Ovary (tissue), 9 donors: ENCODE data around the gene TTC32. TPM values are rescaled to one million over a fixed set of nuclear protein-coding genes. Genes with fewer than 3 reads are reported as not detected.
"Not testable (repeated sequence)": the region's sequence is repeated elsewhere in the genome, so short reads cannot be mapped to it uniquely, and the experiment has no call there.

Experiments used
- DNase-seq, 5 donors: peaks; one replicate each; pipeline ENCODE4 v3.0.0-alpha.2; 2019 to 2020
- H3K27ac ChIP-seq, 2 donors: fragments of 200-600 bp; one replicate each; pipeline versions ENCODE4 v1.5.1 to v1.8.0; 2019 to 2022
- H3K27me3 ChIP-seq: fragments of 200-600 bp; one replicate; pipeline ENCODE4 v1.8.0; 2022
- H3K36me3 ChIP-seq: fragments of 200-600 bp; sonication (generic); one replicate; pipeline ENCODE4 v1.5.1; 2019
- H3K4me1 ChIP-seq: one replicate; pipeline ENCODE4 v1.8.1; 2013; ENCODE audit warnings: mild to moderate bottlenecking, moderate library complexity; ENCODE audit not compliant: insufficient read depth
- H3K4me3 ChIP-seq: fragments of 200-600 bp; sonication (generic); one replicate; pipeline ENCODE4 v1.5.1; 2017
- H3K9me3 ChIP-seq, 2 donors: fragments of 200-600 bp in 1 of 2; sonication (generic) in 1 of 2; one replicate each; pipeline versions ENCODE4 v1.5.1 to v1.8.1; 2013 to 2019; ENCODE audit warnings: mild to moderate bottlenecking in 1 of 2, moderate library complexity in 1 of 2
- CTCF ChIP-seq, 3 donors: fragments of 450-650 bp in 2 of 3; fragments of 200-600 bp in 1 of 3; IDR thresholded peaks; one replicate each; pipeline versions ENCODE4 v1.5.1 to v1.8.0; 2016 to 2022; ENCODE audit warnings: antibody characterized with exemption in 3 of 3, mild to moderate bottlenecking in 1 of 3
- EP300 ChIP-seq: sonication (generic); formaldehyde crosslinking; IDR thresholded peaks from one replicate; pipeline ENCODE4 v1.6.1; 2017; ENCODE audit warnings: antibody characterized with exemption
- POLR2A ChIP-seq: fragments of 450-650 bp; IDR thresholded peaks from one replicate; pipeline ENCODE4 v1.6.1; 2017; ENCODE audit warnings: antibody characterized with exemption, mild to moderate bottlenecking, moderate library complexity
- WGBS, 3 donors: extraction: QIAGEN DNeasy Blood & Tissue Kit in 1 of 3; methylation state at CpG; one replicate each; pipeline versions ENCODE4 v1.1.5 to v1.1.7; 2013 to 2017; 5-methylcytosine and 5-hydroxymethylcytosine counted together
- intact Hi-C, 4 donors: fragments of 100-400 bp; cut with DNase I; formaldehyde crosslinking; loops; one replicate each; pipeline versions ENCODE4 v1.11.0 to v1.15.1; 2022 to 2023
- polyA plus RNA-seq, 2 donors: library from polyadenylated mRNA; stranded (reverse); fragments of 200-250 nt in 1 of 2; fragments of 350-450 nt in 1 of 2; fragmentation: Illumina TruSeq in 1 of 2; extraction: RNeasy Lipid Tissue Mini Kit (QIAGEN cat#74804) in 1 of 2; gene quantifications; one replicate each; pipeline ENCODE4 v1.2.3, GENCODE V29; 2013 to 2014
- total RNA-seq, 7 donors: library from RNA; depleted of rRNA in 2 of 7; stranded (reverse); fragments of >200 nt in 2 of 7; fragmentation: NEBNext Ultra II Directional in 3 of 7; extraction: Animal tissue kit (Norgen Biotek cat#: 25700) in 3 of 7; gene quantifications; one replicate each; pipeline versions ENCODE4 v1.1.0 to v1.2.4, GENCODE V29; 2016 to 2023
- donor health status: DM: no; HTN: no; CAD: no; lungs with moderate emphysema.
- donor health status: DM: no; HTN: no; CAD: no.
- donor health status: Bipolar disorder and iron deficiency.
- donor health status: DM: yes; HTN: yes; CAD: no.
- donor health status: DM: no; HTN: no; CAD: no.
- donor health status: DM: yes; HTN: yes; CAD: no.

TTC32 gene
- total and polyA plus RNA-seq, 9 donors, result 9.6 to 30.1 (median 16.8) TPM

GRCh38 chr2:19881221-19881907 lies 20.4 kb downstream of the TTC32 start:
- no peaks in the 10 kb centered on the region for H3K36me3 ChIP-seq
- no peak overlapping the region for H3K4me3 ChIP-seq
- no peaks in the 10 kb centered on the region for H3K9me3 ChIP-seq
- WGBS, 3 donors, result 64 to 96% (median 82%) methylated on average over 2 of the region's 2 CpGs
- TF ChIP-seq POLR2A (no peak), EP300 (no peak), CTCF (IDR thresholded peaks at IDR 0.05) (no peak)
- DNase-seq, result no peak
- H3K27me3 ChIP-seq, result no peaks in the 10 kb centered on the region
- no peaks in the 10 kb centered on the region for H3K4me1 ChIP-seq
- intact Hi-C loops, result no loop called here
- no peak overlapping the region for H3K27ac ChIP-seq

GRCh38 chr2:19880191-19880590 lies 21.6 kb downstream of the TTC32 start:
- intact Hi-C loops, H3K36me3 ChIP-seq, H3K27me3 ChIP-seq, DNase-seq, H3K4me1 ChIP-seq, H3K4me3 ChIP-seq, H3K9me3 ChIP-seq, H3K27ac ChIP-seq: not testable (repeated sequence)

- no peaks in the 10 kb centered on the region for H3K27me3 ChIP-seq
- no peak for DNase-seq
- intact Hi-C loops, result no loop called here
- H3K27ac ChIP-seq, result no peak overlapping the region
- no peaks in the 10 kb centered on the region for H3K9me3 ChIP-seq
- 78 to 93% (median 81%) methylated on average over 3 of the region's 3 CpGs for WGBS, 3 donors
- no peak overlapping the region for H3K4me3 ChIP-seq
- H3K36me3 ChIP-seq, result no peaks in the 10 kb centered on the region
- no peaks in the 10 kb centered on the region for H3K4me1 ChIP-seq
- no peak for TF ChIP-seq EP300
- no peak for TF ChIP-seq CTCF (IDR thresholded peaks at IDR 0.05)
- TF ChIP-seq POLR2A, result no peak
These were observed 22.7 kb downstream of the TTC32 start for GRCh38 chr2:19879120-19879519.

GRCh38 chr2:19878268-19879046 lies 23.3 kb downstream of the TTC32 start:
- Histone ChIP-seq H3K27ac (no peak overlapping the region), H3K27me3 (no peaks in the 10 kb centered on the region), H3K4me1 (no peaks in the 10 kb centered on the region), H3K9me3 (no peaks in the 10 kb centered on the region), H3K36me3 (no peaks in the 10 kb centered on the region), H3K4me3 (no peak overlapping the region)
- TF ChIP-seq EP300, result no peak
- TF ChIP-seq POLR2A, result no peak
- 92 to 99% (median 96%) methylated on average over 12 of the region's 12 CpGs for WGBS, 3 donors
- no peak for DNase-seq
- intact Hi-C loops, result no loop called here

GRCh38 chr2:19876751-19877150 lies 25.0 kb downstream of the TTC32 start:
- H3K27me3 ChIP-seq, result no peaks in the 10 kb centered on the region
- 25 to 29% (median 25%) methylated on average over 4 of the region's 4 CpGs for WGBS, 3 donors
- DNase-seq, result no peak
- no peaks in the 10 kb centered on the region for H3K36me3 ChIP-seq
- H3K4me1 ChIP-seq, result no peaks in the 10 kb centered on the region
- H3K4me3 ChIP-seq, result no peak overlapping the region
- intact Hi-C loops, result no loop called here
- no peak overlapping the region for H3K27ac ChIP-seq
- no peak for TF ChIP-seq EP300
- TF ChIP-seq CTCF (IDR thresholded peaks at IDR 0.05), result no peak
- TF ChIP-seq POLR2A, result no peak
- H3K9me3 ChIP-seq, result no peaks in the 10 kb centered on the region
